ENCODE measurements around the gene RNF125.

DNA sequence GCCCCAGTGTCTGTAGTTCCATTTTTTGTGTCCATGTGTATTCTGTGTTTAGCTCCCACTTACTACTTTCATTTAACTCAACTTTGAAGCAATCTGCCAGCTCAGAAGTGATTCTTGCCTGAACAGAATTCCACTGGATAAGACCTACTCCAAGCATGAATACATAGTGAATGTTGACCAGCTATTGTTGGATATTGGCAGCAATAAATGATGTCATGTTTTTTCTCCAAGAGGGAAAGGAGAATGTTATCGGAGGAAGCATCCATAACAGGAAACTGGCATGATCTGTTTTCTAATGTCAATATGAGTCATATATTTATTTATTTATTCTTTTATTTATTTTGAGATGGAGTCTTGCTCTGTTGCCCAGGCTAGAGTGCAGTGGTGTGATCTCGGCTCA lies 38.9 kb upstream of the RNF125 start:
- TF ChIP-seq, protein P1, sequence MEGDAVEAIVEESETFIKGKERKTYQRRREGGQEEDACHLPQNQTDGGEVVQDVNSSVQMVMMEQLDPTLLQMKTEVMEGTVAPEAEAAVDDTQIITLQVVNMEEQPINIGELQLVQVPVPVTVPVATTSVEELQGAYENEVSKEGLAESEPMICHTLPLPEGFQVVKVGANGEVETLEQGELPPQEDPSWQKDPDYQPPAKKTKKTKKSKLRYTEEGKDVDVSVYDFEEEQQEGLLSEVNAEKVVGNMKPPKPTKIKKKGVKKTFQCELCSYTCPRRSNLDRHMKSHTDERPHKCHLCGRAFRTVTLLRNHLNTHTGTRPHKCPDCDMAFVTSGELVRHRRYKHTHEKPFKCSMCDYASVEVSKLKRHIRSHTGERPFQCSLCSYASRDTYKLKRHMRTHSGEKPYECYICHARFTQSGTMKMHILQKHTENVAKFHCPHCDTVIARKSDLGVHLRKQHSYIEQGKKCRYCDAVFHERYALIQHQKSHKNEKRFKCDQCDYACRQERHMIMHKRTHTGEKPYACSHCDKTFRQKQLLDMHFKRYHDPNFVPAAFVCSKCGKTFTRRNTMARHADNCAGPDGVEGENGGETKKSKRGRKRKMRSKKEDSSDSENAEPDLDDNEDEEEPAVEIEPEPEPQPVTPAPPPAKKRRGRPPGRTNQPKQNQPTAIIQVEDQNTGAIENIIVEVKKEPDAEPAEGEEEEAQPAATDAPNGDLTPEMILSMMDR (IDR thresholded peaks at IDR 0.05; ENCODE audit: low read depth, low read length) = no peak
- TF ChIP-seq EZH2phosphoT487 (IDR thresholded peaks at IDR 0.05; ENCODE audit: low read depth) = no peak

Data from OCI-LY3 (cell line).